ENCODE results near the gene NABP2. TPM values are rescaled to one million over a fixed set of nuclear protein-coding genes. Genes with fewer than 3 reads are reported as not detected.

Gene NABP2
- total RNA-seq, 4 donors from 2014 or later, result 12.6 to 25.3 (median 19.1) TPM

DNA sequence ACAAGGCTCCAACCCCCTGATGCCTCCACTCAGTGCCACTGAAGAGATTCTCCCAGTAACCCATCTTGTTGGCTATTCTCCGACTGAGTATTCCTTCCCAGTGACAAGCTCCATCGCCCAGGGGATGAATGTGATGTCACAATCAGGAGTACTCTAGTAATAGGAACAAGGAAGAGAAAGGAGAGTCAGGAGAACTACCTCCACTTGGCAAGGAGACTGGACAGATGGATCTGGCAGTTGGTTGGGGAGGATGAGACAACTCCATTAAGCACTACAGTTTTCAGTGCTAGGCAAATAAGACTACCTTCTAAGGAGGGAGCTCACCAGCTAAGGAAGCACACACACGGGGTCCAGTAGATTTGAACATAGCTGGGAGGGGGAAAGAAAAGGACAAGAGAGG, 7.7 kb upstream of the NABP2 start:
- no peak for TF ChIP-seq CTCF (IDR thresholded peaks at IDR 0.05; ENCODE audit: low read depth)

DNA sequence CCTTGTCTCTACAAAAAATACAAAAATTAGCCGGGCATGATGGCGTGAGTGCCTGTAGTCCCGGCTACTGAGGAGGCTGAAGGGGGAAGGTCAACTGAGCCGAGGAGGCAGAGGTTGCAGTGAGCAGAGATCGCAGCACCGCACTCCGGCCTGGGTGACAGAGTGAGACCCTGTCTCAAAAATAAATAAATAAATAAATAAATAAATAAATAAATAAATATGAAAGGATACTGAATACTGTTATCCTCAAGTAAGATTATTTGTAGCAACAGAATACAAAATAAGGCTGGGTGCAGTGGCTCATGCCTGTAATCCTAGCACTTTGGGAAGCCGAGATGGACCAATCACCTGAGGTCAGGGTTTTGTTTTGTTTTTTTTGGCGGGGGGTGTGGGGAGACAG, 4.3 kb upstream of the NABP2 start:
- no peak for TF ChIP-seq CTCF (IDR thresholded peaks at IDR 0.05; ENCODE audit: low read depth)

- no peak for TF ChIP-seq CTCF (IDR thresholded peaks at IDR 0.05; ENCODE audit: low read depth)
Measured at GRCh38 chr12:56220611-56221231, 3.4 kb upstream of the NABP2 start.

- no peak for TF ChIP-seq CTCF (IDR thresholded peaks at IDR 0.05; ENCODE audit: low read depth)
Measured at GRCh38 chr12:56221232-56221756, 2.8 kb upstream of the NABP2 start.

DNA sequence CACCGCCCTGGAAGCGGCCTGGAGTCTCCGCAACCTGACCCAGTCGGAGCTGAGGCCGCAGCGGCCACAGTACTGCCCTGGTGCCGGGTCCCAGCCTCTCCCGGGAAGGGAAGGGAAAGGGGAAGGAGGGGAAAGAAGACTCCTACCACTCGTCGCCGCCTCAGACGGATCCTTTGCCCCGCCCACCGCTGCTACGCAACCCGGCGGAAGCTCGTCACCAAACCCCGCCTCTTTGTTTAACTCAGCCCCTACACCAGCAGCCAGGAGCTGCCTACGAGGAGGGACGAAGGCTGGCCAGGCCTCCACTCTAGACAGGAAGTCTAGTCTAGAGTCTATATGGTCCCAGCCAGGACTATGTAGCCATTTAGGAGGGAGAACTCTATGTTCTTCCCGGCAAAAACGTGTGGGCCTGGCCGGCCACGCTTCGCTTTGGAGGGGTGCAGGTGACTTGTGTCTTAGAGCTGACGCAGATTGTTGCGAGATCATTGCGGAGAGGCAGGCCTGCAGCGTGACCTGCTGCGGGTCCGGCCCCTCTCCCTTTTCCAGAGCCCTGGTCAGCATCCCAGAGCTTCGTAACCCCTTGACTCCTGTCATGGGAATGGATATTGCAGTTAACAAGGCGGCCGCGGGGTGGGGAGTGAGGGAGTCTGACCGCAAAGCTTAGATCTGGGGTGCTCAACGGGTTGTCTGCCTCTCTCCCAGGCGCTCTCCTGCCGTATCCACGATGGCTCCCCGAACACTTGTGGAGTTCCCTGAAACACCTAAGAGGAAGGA, 2.2 kb upstream of the NABP2 start, which contains the start of gene RNF41:
Gene RNF41 (minus strand): TSS at position 166 of the 774 bp plus-strand sequence. CDS start 7,875 bp downstream, outside the sequence.
- no peak for TF ChIP-seq CTCF (IDR thresholded peaks at IDR 0.05; ENCODE audit: low read depth)

DNA sequence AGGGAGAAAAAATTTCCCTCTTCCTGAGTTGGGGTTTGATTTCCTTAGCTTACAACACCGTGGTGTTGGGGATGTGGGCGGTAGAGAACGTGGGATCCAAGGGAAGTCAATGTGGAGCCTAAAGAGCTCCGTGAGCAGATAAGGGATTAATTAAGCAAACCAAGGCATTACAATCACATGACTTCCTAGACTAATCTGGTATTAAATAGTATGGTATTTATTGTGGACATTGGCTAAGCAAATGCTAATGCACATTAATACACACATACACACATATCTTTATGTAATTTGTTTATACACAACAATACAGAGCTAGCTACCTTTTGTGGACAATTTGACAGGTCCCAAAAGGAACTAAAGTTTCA, 1.6 kb upstream of the NABP2 start:
- no peak for TF ChIP-seq CTCF (IDR thresholded peaks at IDR 0.05; ENCODE audit: low read depth)

DNA sequence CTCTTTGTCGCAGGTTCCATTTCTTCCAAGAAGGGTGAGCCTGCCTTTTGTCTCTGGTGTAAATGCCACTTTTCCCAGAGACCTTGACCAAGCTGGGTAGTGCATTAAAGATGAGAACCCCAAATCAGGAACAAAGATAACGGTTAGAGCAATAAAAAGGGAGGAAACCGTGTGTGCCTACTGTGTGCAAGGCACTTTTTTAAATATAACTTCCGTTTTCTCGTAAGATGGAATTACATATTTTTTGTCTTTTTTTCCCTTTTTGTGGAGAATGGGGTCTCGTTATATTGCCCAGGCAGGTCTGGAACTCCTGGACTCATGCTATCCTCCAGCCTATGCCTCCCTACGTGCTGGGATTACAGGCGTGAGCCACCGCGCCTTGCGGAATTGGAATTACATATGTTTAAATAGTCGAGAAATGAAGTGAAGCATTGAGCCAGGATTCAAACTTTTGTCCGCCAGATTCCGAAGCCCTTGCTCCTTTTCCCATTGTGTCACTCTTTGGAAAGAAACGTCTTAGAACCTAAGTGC, 506 bp upstream of the NABP2 start:
- no peak for TF ChIP-seq CTCF (IDR thresholded peaks at IDR 0.05; ENCODE audit: low read depth)

Measured in subcutaneous adipose tissue (tissue), 4 donors.